Lung (tissue), 12 donors: ENCODE measurements around the gene SDK1. TPM values are rescaled to one million over a fixed set of nuclear protein-coding genes. Genes with fewer than 3 reads are reported as not detected.

Source experiments
- ATAC-seq: fragments of 200-7000 bp; cut with Tn5 transposase; one replicate; pipeline ENCODE4 v1.9.1; 2020; ENCODE audit warnings: moderate number of reproducible peaks; ENCODE audit not compliant: insufficient read depth, low FRiP score
- DNase-seq, 3 donors: peaks; one replicate each; pipeline ENCODE4 v3.0.0-alpha.2; 2013 to 2017
- H3K27ac ChIP-seq, 2 donors: one replicate each; pipeline ENCODE4 v1.5.1; 2013; ENCODE audit warnings: mild to moderate bottlenecking in 2 of 2, moderate library complexity in 2 of 2, control low read depth in 1 of 2, inconsistent platforms in 1 of 2, low read depth in 1 of 2, low read length in 1 of 2
- H3K27me3 ChIP-seq, 3 donors: one replicate each; pipeline ENCODE4 v1.5.1; 2013; ENCODE audit warnings: low read length in 2 of 3; ENCODE audit not compliant: control insufficient read depth in 3 of 3, insufficient read depth in 3 of 3
- H3K36me3 ChIP-seq, 4 donors: one replicate each; pipeline ENCODE4 v1.5.1; 2013; ENCODE audit warnings: low read length in 4 of 4, mild to moderate bottlenecking in 1 of 4, moderate library complexity in 1 of 4; ENCODE audit not compliant: control insufficient read depth in 4 of 4, insufficient read depth in 4 of 4
- H3K4me1 ChIP-seq, 5 donors: one replicate each; pipeline ENCODE4 v1.5.1; 2013; ENCODE audit warnings: low read length in 5 of 5, mild to moderate bottlenecking in 2 of 5, moderate library complexity in 1 of 5; ENCODE audit not compliant: control insufficient read depth in 5 of 5, insufficient read depth in 5 of 5
- H3K4me3 ChIP-seq: one replicate; pipeline ENCODE4 v1.5.1; 2013; ENCODE audit warnings: mild to moderate bottlenecking, control low read depth, moderate library complexity
- H3K9ac ChIP-seq, 2 donors: one replicate each; pipeline ENCODE4 v1.5.1; 2013; ENCODE audit warnings: low read length in 2 of 2, control low read depth in 1 of 2; ENCODE audit not compliant: insufficient read depth in 1 of 2
- H3K9me3 ChIP-seq, 4 donors: one replicate each; pipeline ENCODE4 v1.5.1; 2013; ENCODE audit warnings: low read length in 3 of 4, mild to moderate bottlenecking in 1 of 4, moderate library complexity in 1 of 4; ENCODE audit not compliant: control insufficient read depth in 4 of 4, insufficient read depth in 3 of 4
- WGBS, 2 donors: extraction: QIAGEN DNeasy Blood & Tissue Kit; methylation state at CpG; one replicate each; pipeline ENCODE4 v1.1.7; 2013; 5-methylcytosine and 5-hydroxymethylcytosine counted together
- polyA plus RNA-seq, 2 donors: library from polyadenylated mRNA; stranded (reverse); fragments of 200-250 nt; gene quantifications; one replicate each; pipeline ENCODE4 v1.2.1, GENCODE V29; 2013
- total RNA-seq, 2 donors: library from RNA; depleted of rRNA in 1 of 2; stranded (reverse); fragments of >200 nt in 1 of 2; gene quantifications; one replicate each; pipeline ENCODE4 v1.2.1, GENCODE V29; 2014 to 2021
- TF ChIP-seq, protein P1 (sequence below): IDR thresholded peaks from 2 replicates; pipeline ENCODE4 v1.5.1; 2012; ENCODE audit warnings: mild to moderate bottlenecking; ENCODE audit errors: control extremely low read depth, extremely low read depth
- donor health status: control.
- donor health status: control.
- donor health status: Bipolar disorder and iron deficiency.
- donor health status: healthy.
- donor health status: DM: yes; HTN: yes; CAD: no.

Gene SDK1
- total and polyA plus RNA-seq, 4 donors, result 3.7 to 30.1 (median 12.7) TPM

DNA sequence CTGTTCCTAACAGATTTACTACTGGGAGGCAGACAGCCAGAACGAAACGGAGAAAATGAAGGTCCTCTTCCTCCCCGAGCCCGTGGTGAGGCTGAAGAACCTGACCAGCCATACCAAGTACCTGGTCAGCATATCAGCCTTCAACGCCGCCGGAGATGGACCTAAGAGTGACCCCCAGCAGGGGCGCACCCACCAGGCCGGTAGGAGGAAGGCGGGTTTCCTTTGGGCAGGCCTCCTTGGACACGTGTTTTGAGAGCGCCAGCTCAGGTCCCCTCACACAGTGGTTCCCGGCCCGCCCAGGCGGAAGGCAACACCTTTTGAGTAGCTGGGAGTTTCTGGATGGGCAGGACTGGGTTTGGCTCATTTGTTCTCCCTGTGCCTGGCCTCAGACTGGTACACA lies 907.0 kb downstream of the SDK1 start:
- H3K27me3 ChIP-seq, result no peaks in the 10 kb centered on the region
- H3K9me3 ChIP-seq, result peaks cover 0 to 2% (median 0%) of the 10 kb centered on the region in 4 donors
- no peak overlapping the region for H3K27ac ChIP-seq
- no peak overlapping the region for H3K4me3 ChIP-seq
- H3K9ac ChIP-seq, result no peak overlapping the region
- peaks cover 0 to 10% (median 3%) of the 10 kb centered on the region in 4 donors for H3K36me3 ChIP-seq
- WGBS, 2 donors, result 92 to 93% methylated on average over 15 of the region's 15 CpGs
- TF ChIP-seq, protein P1, sequence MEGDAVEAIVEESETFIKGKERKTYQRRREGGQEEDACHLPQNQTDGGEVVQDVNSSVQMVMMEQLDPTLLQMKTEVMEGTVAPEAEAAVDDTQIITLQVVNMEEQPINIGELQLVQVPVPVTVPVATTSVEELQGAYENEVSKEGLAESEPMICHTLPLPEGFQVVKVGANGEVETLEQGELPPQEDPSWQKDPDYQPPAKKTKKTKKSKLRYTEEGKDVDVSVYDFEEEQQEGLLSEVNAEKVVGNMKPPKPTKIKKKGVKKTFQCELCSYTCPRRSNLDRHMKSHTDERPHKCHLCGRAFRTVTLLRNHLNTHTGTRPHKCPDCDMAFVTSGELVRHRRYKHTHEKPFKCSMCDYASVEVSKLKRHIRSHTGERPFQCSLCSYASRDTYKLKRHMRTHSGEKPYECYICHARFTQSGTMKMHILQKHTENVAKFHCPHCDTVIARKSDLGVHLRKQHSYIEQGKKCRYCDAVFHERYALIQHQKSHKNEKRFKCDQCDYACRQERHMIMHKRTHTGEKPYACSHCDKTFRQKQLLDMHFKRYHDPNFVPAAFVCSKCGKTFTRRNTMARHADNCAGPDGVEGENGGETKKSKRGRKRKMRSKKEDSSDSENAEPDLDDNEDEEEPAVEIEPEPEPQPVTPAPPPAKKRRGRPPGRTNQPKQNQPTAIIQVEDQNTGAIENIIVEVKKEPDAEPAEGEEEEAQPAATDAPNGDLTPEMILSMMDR, result no peak
- peaks cover 0 to 8% (median 0%) of the 10 kb centered on the region in 5 donors for H3K4me1 ChIP-seq
- ATAC-seq (no peak), DNase-seq (no peak)

DNA sequence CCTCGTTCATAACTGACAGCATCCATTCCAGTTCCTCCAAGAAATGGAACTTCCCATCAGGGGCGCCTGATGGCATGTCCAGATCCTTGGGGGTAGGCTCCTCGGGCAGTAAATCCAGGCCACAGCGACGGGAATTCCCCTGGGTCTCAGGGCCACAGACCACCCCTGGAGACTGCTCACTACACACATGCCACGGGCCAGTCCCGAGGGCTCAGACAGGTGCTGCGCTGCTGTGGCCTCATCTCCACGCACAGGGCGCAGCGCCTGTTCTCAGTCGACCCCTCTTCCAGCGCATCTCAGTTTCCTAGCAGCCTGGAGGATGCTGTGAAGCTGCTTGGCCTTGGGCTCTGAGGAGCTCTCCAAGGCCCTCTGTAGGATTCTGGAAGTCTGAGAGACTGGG lies 907.5 kb downstream of the SDK1 start:
- DNase-seq, result no peak
- WGBS, 2 donors, result 89 to 91% methylated on average over 13 of the region's 13 CpGs
- H3K4me3 ChIP-seq, result no peak overlapping the region

DNA sequence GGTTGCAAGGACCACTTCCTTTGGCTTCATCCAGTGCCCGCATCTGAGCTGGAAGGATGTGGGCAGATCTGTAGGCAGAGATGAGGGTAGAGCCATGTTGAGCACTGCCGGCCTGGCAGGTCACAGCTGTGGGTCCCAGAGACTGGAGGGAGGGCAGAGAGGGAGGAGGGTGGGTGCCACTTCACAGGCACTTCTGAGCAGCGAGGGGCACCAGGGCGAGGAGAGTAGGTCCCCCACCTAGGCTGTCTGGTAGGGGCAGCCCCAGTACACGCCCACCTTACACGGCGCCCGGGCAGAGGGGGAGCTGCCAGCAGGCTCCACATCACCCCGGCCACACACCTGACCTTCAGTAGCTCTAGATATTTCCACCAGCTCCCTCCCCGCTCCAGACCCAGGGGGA lies 908.1 kb downstream of the SDK1 start:
- DNase-seq, result no peak
- H3K9ac ChIP-seq, result no peak overlapping the region
- 62 to 74% methylated on average over 7 to 10 of the region's 10 CpGs for WGBS, 2 donors

More for the DNA sequence above, 907.5 kb downstream of the SDK1 start:
- ATAC-seq, result no peak
- Histone ChIP-seq H3K27ac (no peak overlapping the region), H3K36me3 (peaks cover 0 to 10% (median 3%) of the 10 kb centered on the region in 4 donors), H3K9me3 (peaks cover 0 to 2% (median 0%) of the 10 kb centered on the region in 4 donors), H3K4me1 (peaks cover 0 to 8% (median 0%) of the 10 kb centered on the region in 5 donors), H3K27me3 (no peaks in the 10 kb centered on the region), H3K9ac (no peak overlapping the region)
- TF ChIP-seq, protein P1, result no peak

More for the DNA sequence above, 908.1 kb downstream of the SDK1 start:
- H3K27ac ChIP-seq, result no peak overlapping the region
- no peaks in the 10 kb centered on the region for H3K27me3 ChIP-seq
- ATAC-seq, result no peak
- no peak overlapping the region for H3K4me3 ChIP-seq
- peaks cover 0 to 2% (median 0%) of the 10 kb centered on the region in 4 donors for H3K9me3 ChIP-seq
- TF ChIP-seq, protein P1, result no peak
- H3K4me1 ChIP-seq, result peaks cover 0 to 7% (median 0%) of the 10 kb centered on the region in 5 donors
- peaks cover 0 to 10% (median 4%) of the 10 kb centered on the region in 4 donors for H3K36me3 ChIP-seq
